Astrocyte (in vitro differentiated cells and primary cell): ENCODE measurements around the gene PTGES3. TPM values are rescaled to one million over a fixed set of nuclear protein-coding genes. Genes with fewer than 3 reads are reported as not detected.

Source experiments
- DNase-seq: peaks from one replicate; pipeline ENCODE4 v3.0.0-alpha.2; 2010; ENCODE audit warnings: low read depth
- FAIRE-seq: peaks from 2 replicates; lab custom pipeline; 2011; peaks lifted over from hg19 to GRCh38; lab: Jason Lieb, UNC
- H2AFZ ChIP-seq: 2 replicates; pipeline ENCODE4 v1.6.0; 2012; ENCODE audit warnings: low read depth, low read length, inconsistent platforms
- H3K27ac ChIP-seq: 2 replicates; pipeline ENCODE4 v1.5.1; 2011; ENCODE audit warnings: low read depth, low read length, inconsistent platforms
- H3K27me3 ChIP-seq: 2 replicates; pipeline ENCODE4 v1.6.0; 2011; ENCODE audit warnings: low read length, inconsistent platforms; ENCODE audit not compliant: insufficient read depth
- H3K36me3 ChIP-seq: 2 replicates; pipeline ENCODE4 v1.5.1; 2011; ENCODE audit warnings: low read length, inconsistent platforms; ENCODE audit not compliant: insufficient read depth
- H3K4me1 ChIP-seq: 2 replicates; pipeline ENCODE4 v1.5.1; 2011; ENCODE audit warnings: low read length, inconsistent platforms; ENCODE audit not compliant: insufficient read depth
- H3K4me2 ChIP-seq: 2 replicates; pipeline ENCODE4 v1.6.0; 2012; ENCODE audit warnings: low read length, inconsistent platforms
- H3K4me3 ChIP-seq: 2 replicates; pipeline ENCODE4 v1.5.1; 2011; ENCODE audit warnings: low read depth, mild to moderate bottlenecking, low read length, inconsistent platforms; ENCODE audit not compliant: insufficient read depth
- H3K79me2 ChIP-seq: 2 replicates; pipeline ENCODE4 v1.6.0; 2012; ENCODE audit warnings: mild to moderate bottlenecking, low read length, inconsistent platforms; ENCODE audit not compliant: insufficient read depth
- H3K9ac ChIP-seq: 2 replicates; pipeline ENCODE4 v1.6.0; 2012; ENCODE audit warnings: mild to moderate bottlenecking, low read length, inconsistent platforms
- H3K9me3 ChIP-seq: 2 replicates; pipeline ENCODE4 v1.5.1; 2012; ENCODE audit warnings: low read depth, mild to moderate bottlenecking, low read length, inconsistent platforms; ENCODE audit not compliant: insufficient read depth
- H4K20me1 ChIP-seq: 2 replicates; pipeline ENCODE4 v1.6.0; 2012; ENCODE audit warnings: low read length, inconsistent platforms; ENCODE audit not compliant: insufficient read depth
- H3K27ac Mint-ChIP-seq: one replicate; pipeline ENCODE4 v1.8.0; 2021; ENCODE audit warnings: mild to moderate bottlenecking, mixed read lengths; ENCODE audit not compliant: unreplicated experiment
- H3K27me3 Mint-ChIP-seq: one replicate; pipeline ENCODE4 v1.8.0; 2021; ENCODE audit warnings: low read depth, mixed read lengths; ENCODE audit not compliant: unreplicated experiment
- H3K36me3 Mint-ChIP-seq: one replicate; pipeline ENCODE4 v1.8.0; 2021; ENCODE audit warnings: low read depth, mixed read lengths; ENCODE audit not compliant: unreplicated experiment
- H3K4me1 Mint-ChIP-seq: one replicate; pipeline ENCODE4 v1.8.0; 2021; ENCODE audit warnings: low read depth, mixed read lengths; ENCODE audit not compliant: unreplicated experiment
- H3K4me3 Mint-ChIP-seq: one replicate; pipeline ENCODE4 v1.8.0; 2021; ENCODE audit warnings: mild to moderate bottlenecking, moderate library complexity, mixed read lengths; ENCODE audit not compliant: unreplicated experiment
- H3K9me3 Mint-ChIP-seq: one replicate; pipeline ENCODE4 v1.8.0; 2021; ENCODE audit warnings: mild to moderate bottlenecking, mixed read lengths; ENCODE audit not compliant: unreplicated experiment
- EZH2 ChIP-seq: IDR thresholded peaks from 2 replicates; pipeline ENCODE4 v1.6.1; 2012; ENCODE audit warnings: mild to moderate bottlenecking, low read length, inconsistent platforms; ENCODE audit not compliant: insufficient read depth
- total RNA-seq: library from RNA; stranded (reverse); gene quantifications from 2 replicates; pipeline ENCODE4 v1.2.1, GENCODE V29; 2021
- TF ChIP-seq, protein P1 (sequence below): IDR thresholded peaks from 2 replicates; pipeline ENCODE4 v1.5.1; 2011; ENCODE audit warnings: low read depth, mild to moderate bottlenecking, inconsistent platforms, low read length, moderate library complexity; ENCODE audit not compliant: insufficient read depth

PTGES3 gene
- total RNA-seq, 1 donor from 2014 or later, result 226 TPM

- no peak for FAIRE-seq
- H3K4me3 ChIP-seq, result no peak overlapping the region
- no peak overlapping the region for H3K4me2 ChIP-seq
- Mint-ChIP-seq H3K27me3 (no peaks in the 10 kb centered on the region), H3K9me3 (no peaks in the 10 kb centered on the region), H3K27ac (no peak overlapping the region), H3K36me3 (peaks cover 4% of the 10 kb centered on the region), H3K4me3 (no peak overlapping the region), H3K4me1 (peaks cover 23% of the 10 kb centered on the region)
- H2AFZ ChIP-seq, result no peak overlapping the region
- peaks cover 14% of the 10 kb centered on the region for H3K4me1 ChIP-seq
- no peaks in the 10 kb centered on the region for H3K9me3 ChIP-seq
- H3K27ac ChIP-seq, result no peak overlapping the region
- peaks cover 94% of the 10 kb centered on the region for H3K79me2 ChIP-seq
- H3K9ac ChIP-seq, result no peak overlapping the region
- H4K20me1 ChIP-seq, result peaks cover 83% of the 10 kb centered on the region
- H3K27me3 ChIP-seq, result no peaks in the 10 kb centered on the region
- TF ChIP-seq, protein P1, sequence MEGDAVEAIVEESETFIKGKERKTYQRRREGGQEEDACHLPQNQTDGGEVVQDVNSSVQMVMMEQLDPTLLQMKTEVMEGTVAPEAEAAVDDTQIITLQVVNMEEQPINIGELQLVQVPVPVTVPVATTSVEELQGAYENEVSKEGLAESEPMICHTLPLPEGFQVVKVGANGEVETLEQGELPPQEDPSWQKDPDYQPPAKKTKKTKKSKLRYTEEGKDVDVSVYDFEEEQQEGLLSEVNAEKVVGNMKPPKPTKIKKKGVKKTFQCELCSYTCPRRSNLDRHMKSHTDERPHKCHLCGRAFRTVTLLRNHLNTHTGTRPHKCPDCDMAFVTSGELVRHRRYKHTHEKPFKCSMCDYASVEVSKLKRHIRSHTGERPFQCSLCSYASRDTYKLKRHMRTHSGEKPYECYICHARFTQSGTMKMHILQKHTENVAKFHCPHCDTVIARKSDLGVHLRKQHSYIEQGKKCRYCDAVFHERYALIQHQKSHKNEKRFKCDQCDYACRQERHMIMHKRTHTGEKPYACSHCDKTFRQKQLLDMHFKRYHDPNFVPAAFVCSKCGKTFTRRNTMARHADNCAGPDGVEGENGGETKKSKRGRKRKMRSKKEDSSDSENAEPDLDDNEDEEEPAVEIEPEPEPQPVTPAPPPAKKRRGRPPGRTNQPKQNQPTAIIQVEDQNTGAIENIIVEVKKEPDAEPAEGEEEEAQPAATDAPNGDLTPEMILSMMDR, result no peak
- TF ChIP-seq EZH2, result no peak
- H3K36me3 ChIP-seq, result peaks cover 3% of the 10 kb centered on the region
- no peak for DNase-seq
Measured at GRCh38 chr12:56626701-56627100, 61.4 kb downstream of the PTGES3 start.

GRCh38 chr12:56622535-56622934 is 65.5 kb downstream of the PTGES3 start:
- peaks cover 92% of the 10 kb centered on the region for H4K20me1 ChIP-seq
- no peak overlapping the region for H3K4me3 ChIP-seq
- no peak for FAIRE-seq
- H3K36me3 ChIP-seq, result peaks cover 15% of the 10 kb centered on the region
- H3K4me3 Mint-ChIP-seq, result no peak overlapping the region
- no peaks in the 10 kb centered on the region for H3K4me1 ChIP-seq
- H3K27me3 ChIP-seq, result no peaks in the 10 kb centered on the region
- H3K79me2 ChIP-seq, result peaks cover 98% of the 10 kb centered on the region
- no peaks in the 10 kb centered on the region for H3K9me3 ChIP-seq
- no peaks in the 10 kb centered on the region for H3K9me3 Mint-ChIP-seq
- no peak overlapping the region for H2AFZ ChIP-seq
- DNase-seq, result no peak
- no peak overlapping the region for H3K4me2 ChIP-seq
- H3K9ac ChIP-seq, result no peak overlapping the region
- H3K4me1 Mint-ChIP-seq, result peaks cover 16% of the 10 kb centered on the region
- H3K27ac Mint-ChIP-seq, result peak overlapping the region; percentile 8
- H3K27me3 Mint-ChIP-seq, result no peaks in the 10 kb centered on the region
- TF ChIP-seq, protein P1, result no peak
- TF ChIP-seq EZH2, result no peak
- H3K27ac ChIP-seq, result no peak overlapping the region
- peaks cover 8% of the 10 kb centered on the region for H3K36me3 Mint-ChIP-seq

DNA sequence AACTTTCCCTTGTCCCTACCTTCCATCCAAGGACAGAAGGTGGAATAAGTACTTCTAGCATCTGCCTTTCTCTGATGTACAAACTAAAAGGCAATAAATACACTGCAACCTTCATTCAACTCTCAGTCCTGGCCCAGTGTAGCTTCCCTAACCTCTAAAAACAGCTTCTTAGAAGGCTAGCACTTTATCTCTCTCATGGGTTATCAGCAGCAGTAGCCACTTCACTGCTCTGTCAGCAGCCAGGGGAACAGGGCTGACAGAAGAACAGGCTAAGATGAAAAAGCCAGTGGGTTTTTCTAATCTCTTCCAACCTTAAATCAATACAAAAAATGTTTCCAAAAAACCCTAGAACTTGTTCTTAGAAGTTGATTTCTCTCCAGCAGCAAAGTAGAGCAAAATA is 71.2 kb downstream of the PTGES3 start:
- Mint-ChIP-seq H3K36me3 (peaks cover 26% of the 10 kb centered on the region), H3K27ac (no peak overlapping the region), H3K27me3 (no peaks in the 10 kb centered on the region), H3K9me3 (no peaks in the 10 kb centered on the region), H3K4me1 (no peaks in the 10 kb centered on the region), H3K4me3 (no peak overlapping the region)
- no peaks in the 10 kb centered on the region for H3K4me1 ChIP-seq
- H3K4me2 ChIP-seq, result no peak overlapping the region
- H4K20me1 ChIP-seq, result peaks cover 94% of the 10 kb centered on the region
- TF ChIP-seq, protein P1, result no peak
- TF ChIP-seq EZH2, result no peak
- no peak overlapping the region for H3K27ac ChIP-seq
- no peak overlapping the region for H3K4me3 ChIP-seq
- H3K79me2 ChIP-seq, result peaks cover 59% of the 10 kb centered on the region
- no peaks in the 10 kb centered on the region for H3K27me3 ChIP-seq
- no peaks in the 10 kb centered on the region for H3K9me3 ChIP-seq
- H3K9ac ChIP-seq, result no peak overlapping the region
- DNase-seq (no peak), FAIRE-seq (no peak)
- no peak overlapping the region for H2AFZ ChIP-seq
- H3K36me3 ChIP-seq, result peaks cover 62% of the 10 kb centered on the region
